GM21529 (cell line): ENCODE data around the gene HIPK2.
A peak's percentile ranks its signal among the peaks of the same experiment; 100 is the strongest.

ENCODE experiments used
- ATAC-seq: cut with Tn5 transposase; IDR thresholded peaks from one replicate; pipeline ENCODE4 v1.9.1; 2021; ENCODE audit not compliant: unreplicated experiment

The HIPK2 gene

DNA sequence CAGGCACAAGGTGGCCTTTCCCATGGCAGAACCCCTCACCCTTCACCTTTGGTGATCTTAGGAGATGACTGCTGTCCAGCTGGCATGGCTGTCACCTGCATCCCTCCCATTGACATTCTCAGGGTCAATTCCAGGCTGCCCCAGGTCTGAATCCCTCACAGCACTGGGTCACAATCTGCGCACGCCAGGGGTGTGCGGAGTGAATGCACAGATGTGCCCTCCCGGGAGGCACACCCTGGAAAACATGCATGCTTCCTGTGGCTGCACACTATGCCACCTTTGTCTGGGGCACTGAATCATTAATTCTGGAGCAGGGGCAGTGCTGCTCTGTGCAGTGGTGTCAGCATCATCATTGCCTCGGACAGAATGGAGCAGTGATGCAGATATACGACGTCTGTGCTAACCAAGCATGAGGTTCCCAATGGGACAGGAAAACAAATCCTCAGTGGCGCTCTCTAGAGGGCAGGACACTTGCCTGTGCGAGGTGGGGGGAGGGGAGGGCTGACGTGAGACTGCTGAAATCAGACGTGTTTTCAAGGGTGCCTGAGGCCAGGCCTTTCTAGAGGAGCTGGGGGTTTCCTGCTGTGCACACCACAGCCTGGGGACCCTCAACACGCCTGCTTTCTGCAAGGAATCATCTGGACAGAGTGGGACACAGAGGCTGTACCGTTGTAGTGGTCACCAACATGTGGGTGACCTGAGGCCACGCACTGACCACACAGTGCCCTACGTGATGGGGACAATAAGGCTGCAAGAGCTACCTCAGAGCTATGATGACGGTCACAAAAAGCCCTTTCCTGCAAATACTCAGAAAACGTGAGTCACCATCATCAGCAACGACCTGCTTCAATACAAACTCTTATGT is 77.9 kb downstream of the HIPK2 start:
- ATAC-seq: no peak

DNA sequence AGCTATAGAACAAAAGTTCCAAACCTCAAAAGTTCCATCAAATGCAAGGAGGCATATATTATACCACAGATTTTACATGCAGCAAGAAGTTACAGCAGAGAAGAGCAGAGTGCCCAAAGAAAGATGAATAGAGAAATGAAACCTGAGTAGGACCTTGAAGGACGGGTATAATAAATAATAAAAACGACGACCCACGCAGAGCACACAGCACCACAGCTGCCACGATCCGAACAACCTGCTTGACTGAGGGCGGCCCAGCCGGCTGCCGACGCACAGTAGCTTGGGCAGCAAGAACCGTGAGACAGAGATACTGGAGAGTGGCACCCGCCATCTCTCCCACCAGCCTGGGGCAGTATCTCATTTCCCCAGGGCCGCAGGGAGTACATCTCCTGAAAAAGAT is 79.0 kb downstream of the HIPK2 start:
- ATAC-seq: no peak

DNA sequence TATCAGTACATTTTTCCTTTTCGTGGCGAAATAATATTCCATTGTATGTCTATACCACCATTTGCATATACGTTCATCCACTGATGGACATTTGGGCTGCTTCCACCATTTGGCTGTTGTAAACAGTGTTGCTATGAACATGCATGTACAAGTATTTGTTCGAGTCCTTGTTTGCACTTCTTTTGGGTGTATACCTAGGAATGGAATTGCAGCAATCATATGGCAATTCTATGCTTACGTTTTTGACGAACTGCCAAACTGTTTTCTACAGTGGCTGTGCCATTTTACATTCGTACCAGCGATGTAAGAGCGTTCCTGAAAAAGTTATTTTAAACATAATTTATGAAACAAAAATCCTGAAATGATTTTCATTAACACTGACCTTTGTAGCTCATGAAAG is 79.5 kb downstream of the HIPK2 start:
- ATAC-seq: no peak

DNA sequence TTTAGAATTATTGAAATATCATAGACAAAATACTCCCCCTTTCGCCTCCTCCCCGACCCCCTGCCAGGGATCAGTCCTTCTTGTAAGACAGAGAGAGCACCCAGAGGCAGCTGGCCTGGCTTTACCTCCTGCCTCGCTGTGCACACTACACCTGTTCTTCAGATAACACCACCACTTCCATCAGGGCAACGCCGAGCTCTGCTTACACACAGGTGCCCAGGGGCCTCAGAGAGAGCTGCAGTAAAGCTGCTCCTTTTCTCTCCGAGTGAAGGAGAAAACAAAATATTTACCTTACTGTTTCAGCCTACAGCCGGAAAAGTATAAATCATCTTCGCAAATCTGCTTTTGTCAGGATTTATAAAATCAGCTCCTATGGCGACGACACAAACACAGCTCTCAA is 80.7 kb downstream of the HIPK2 start:
- ATAC-seq: no peak

DNA sequence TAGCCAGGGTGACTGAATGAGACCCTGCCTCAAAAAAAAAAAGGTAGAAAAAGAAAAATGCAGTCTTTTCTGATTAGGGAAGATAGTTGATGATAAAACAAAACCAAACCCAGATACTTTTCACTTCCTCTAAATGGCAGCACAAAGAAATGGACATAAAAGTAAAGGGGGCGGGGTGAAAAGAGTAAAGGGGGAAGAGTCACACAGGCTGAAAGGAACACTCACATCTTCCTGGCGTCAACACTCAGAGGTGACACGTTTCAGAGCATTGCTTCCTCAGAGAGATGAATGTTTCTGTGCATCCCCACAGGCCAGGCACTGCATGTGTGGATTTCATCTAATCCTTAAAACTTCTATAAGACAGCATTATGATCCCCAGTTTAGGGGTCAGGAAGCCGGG is 81.2 kb downstream of the HIPK2 start:
- ATAC-seq: peak; percentile 74

DNA sequence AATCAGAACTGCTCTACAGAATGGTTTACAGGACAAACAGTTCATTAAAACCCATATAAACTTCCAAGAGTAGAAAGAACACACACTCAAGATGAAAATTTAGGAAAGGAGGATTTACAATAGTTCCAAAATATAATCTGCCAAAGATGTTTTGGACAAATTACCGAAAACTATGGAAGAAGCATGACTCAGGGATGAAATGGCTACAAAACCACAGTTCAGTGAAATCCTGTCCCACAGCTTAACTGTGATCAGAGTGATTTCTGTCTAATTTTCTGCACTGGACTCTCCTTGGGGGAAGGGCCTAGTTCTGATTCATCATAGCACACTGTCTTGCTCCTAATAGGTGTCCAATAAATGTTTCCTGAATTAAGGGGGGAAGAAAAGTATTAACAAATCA is 82.2 kb downstream of the HIPK2 start:
- no peak for ATAC-seq

DNA sequence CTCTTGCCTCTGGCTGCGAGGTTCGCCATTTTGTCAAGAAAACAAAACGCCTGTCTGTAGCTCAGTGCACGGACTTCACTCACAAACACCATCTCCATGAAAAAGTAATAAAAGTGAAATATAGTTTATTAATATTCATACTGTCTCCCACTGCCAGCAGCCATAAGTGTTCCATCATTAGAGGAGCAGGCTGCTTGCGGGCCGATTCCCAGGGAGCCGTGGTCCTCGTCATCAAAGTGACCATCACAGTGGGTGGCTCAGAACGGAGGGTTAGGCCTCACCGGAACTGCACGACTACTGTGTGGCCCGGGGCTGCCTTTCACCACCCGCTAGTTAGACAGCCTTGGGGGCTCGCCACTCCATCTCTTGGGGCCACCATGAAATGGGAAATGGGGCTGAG is 82.7 kb downstream of the HIPK2 start:
- no peak for ATAC-seq

DNA sequence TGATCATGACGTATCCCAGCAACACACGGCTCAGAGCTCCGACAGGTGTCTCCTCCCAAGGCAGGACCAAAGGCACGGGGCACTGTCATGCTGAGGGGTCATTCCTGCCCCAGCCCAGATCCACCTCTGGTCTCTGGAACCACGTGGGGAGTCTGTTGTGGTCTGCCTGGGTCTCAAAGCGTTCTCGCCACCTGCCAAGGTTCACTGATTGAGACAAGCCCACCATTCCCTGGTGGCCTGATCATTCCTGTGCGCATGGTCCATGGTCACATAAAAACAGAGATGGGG is 83.5 kb downstream of the HIPK2 start:
- ATAC-seq: no peak

DNA sequence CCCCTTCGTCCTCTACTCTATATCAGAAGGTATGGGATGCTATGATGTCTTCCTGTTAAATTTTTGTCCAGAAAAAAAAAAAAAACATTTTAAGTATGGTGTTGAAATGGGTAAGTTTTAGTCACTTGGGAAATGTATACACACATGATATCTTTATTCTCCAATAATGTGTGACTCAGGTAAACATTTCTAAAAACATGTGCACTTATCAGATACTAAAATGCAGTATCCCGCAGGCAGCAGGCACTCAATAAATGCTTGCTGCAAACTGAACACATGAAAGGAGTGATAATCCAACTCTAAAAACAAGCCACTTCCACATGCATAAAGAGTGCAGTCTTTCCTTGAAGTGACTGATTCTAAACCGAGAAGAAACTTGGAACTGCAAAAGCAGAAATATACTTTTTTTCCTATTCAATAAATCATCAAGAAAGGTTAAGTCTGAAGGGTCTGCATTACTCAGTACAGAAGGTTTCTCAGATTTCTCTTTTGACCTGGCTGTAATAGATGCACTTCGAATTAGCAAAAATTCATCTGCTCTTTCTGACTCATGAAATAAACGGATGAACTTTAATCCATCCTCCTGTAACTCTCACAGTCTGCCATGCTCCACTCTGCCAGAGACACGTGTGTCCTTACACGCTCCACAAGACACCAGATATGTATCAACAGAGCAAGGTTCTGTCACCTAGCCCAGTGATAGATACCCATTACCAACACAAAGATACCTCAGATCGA is 84.0 kb downstream of the HIPK2 start:
- ATAC-seq: no peak

DNA sequence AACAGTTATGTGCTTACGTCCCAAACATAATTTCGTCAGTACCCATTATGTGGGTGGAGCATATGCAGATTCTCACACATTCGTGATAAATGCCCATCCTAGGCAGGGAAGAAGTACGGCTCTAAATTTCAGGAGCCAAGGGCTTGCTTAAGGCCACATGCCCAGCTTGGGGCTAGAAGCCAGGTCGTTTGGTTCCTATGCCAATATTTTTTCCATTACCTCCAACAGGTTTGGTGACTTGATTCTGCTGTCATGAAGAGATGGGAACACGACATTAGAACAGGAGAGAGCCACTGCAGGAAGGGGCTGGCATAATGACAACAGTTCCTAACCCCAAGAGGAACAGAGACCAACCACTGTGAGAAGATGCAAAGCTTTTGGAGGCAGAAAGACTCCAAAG is 85.1 kb downstream of the HIPK2 start:
- no peak for ATAC-seq

DNA sequence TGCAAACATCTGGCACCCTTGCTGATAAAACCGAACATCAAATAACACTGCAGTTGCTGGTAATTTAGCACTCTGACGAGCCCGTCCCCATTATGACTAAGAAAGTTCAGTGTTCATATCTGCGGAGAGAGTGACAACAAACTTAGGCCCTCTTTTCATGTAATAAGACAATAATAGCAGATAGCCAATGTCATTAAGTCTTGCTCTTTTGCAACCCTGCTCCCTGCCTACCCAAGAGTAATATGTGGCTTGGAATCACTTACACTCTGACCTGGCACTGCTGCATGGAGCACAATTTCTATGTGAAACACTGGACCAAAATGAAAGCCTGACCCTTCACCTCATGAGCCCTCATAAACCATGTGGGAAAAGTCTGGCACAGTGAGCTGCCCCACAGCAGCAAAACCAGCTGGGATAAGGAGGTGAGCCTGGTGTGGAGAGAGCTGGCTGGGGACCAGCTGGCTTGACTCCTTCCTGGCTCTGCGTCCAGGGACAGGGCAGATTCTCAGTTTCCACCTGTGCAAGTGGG is 86.5 kb downstream of the HIPK2 start:
- no peak for ATAC-seq

DNA sequence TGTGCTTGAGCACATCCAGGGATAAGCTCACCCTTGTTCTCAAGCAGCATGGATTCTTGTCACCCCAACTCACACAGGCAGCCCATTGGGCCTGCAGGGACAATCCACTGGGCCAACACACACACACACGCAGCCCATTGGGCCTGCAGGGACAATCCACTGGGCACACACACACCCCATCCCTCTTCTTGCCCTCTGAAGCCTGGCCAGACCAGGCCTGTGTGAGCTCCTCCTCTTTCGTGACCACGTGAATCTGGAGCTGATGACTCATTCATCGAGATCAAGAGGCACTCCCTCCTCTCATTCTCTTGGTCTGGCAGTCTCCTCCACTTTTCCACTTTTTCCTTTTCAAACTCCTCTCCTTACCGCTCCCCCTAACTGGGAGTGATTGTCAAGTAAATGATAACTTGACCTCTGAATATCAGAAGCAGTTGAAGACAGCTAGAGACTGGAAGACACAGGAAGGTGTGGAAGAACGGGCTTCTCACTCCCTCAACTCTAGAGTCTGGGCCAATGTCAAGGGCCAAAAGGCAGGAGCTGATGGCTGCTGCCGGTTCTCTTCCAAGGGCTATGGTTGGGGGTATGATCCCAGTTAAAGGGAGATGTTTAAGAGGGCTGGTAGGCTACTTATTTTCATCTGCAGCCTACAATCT is 89.7 kb downstream of the HIPK2 start:
- ATAC-seq: no peak

DNA sequence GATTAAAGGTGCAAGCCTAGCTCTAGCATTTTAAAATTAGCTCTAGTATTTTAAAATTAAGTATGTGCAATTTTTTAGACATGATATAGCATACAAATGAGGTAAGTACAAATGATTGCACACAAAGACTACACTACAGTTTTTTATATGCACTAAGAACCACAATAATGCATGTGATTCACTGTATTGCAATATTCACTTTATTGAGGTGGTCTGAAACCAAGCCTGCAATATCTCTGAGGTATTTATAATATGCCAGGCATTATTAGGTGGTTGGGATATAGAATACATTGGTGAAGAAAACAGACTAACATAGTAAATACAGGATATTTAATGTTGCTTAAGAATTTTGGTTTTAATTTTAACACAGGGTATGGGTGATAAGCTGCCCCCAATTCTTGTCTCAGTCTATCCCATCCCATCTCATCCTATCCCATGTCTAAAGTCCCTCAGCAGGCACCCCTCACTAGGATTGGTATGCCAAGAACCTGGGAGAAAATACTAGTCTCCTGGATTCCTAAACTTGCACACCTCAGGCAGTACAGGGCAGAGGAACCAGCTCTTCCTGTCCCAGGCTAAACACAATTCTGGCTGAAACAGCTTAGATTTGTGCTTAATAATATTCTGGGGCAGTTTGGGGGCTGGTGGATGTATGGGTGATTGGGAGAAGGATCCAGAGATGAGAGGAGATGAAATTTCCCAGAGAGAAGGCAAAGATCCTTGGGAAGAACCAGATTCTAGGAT is 90.4 kb downstream of the HIPK2 start:
- no peak for ATAC-seq

DNA sequence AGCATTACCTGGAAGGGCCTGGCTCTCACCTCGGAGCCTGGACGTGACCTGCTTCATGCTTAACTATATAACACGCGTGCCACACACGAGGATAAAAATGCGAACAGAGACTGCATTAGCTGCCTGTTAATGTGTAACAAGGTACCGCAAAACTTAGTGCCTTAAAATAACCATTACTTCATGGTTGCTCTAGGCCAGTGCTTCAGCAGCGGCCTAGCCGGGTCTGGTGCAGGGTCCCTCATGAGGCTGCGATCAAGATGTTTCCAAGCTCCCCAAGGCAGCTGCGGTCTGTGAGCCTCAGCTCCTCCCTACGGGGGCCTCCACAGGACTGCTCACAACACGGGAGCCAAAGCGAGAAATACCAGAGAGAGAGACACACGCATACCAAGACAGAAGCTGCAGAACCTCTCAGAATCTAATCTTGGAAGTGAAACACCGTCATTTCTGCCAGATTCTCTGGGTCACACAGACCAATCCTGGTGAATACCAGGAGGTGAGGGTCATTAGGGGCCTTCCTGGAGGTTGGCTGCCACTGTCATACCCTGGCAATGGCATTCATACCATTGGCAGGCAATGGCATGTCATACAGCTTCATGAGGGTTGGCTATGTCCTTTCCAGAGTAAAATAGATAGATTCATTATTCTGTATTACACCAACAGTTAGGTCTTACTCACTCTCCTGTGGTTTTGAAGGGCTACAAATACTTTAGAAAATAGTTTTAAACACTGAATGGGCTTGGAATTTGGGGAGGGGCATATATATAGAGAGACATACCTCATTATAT is 94.5 kb downstream of the HIPK2 start:
- peak; percentile 75 for ATAC-seq

DNA sequence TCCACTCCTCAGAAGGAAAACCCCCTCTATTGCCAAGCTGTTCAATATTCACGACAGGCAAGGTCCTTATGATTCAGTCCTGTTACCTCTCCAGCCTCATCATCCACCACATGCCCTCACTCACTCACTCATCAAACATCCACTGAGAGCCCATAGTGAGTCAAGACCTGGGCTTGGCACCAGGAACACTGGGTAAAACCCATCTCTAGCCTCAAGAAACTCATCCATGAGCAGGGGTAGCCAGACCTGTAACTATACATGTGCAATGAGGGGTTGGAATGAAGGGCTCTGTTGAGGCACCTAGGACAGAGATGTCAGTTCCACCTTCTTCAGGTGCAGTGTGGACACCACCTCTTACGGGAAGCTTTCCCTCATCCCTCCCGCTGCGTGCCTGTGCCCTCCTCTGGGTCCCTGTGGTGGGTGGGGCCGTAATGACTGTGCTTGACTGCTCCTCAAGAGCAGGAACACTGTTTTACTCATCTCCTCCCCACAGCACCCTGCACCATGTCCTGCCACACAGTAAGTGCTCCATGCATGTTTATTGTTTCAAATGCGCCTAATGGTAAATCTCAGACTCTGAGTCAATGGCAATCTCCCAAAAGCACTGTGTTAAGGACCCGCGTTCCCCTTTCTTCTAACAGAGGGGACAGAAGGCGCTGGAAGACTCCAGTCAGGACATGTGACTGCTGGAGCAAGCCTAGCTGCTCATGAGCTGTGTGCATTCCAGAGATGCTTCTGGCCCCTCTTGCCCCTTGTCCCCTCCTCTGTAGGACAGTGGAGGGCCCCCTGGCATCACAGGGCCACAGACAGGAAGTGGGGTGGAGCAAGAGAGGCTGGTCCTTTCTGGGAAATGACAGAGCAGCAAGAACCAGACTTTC is 95.4 kb downstream of the HIPK2 start:
- peak; percentile 39 for ATAC-seq

DNA sequence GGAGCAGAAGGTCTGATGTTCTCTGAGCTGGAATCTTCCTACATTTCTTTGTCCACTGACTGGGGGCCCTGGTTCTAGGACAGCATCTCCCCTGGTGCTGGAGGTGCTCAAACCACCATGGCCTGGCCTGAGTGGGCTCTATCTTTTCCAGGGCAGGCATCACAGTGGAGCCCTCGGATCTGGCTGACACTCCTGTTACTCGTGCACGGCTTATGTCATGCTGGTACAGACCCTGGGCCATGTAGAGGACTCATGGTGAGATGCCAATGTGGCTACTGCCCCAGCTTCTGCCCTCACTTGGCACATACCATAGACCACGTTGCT is 96.0 kb downstream of the HIPK2 start:
- no peak for ATAC-seq

DNA sequence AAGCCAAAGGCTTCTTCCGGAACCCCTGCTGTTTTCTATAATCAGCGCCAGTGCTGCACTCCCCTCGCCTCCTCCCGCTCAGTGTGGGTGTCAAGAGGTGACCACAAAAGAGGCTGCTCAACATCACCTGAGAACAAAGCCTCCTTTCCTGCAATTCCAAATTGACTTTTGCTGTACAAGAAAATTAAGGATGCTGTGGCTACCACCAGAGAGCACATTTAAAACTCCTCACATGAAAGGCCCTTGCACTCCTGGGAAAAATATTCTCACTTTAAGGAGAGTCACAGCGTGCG is 96.4 kb downstream of the HIPK2 start:
- ATAC-seq: no peak

DNA sequence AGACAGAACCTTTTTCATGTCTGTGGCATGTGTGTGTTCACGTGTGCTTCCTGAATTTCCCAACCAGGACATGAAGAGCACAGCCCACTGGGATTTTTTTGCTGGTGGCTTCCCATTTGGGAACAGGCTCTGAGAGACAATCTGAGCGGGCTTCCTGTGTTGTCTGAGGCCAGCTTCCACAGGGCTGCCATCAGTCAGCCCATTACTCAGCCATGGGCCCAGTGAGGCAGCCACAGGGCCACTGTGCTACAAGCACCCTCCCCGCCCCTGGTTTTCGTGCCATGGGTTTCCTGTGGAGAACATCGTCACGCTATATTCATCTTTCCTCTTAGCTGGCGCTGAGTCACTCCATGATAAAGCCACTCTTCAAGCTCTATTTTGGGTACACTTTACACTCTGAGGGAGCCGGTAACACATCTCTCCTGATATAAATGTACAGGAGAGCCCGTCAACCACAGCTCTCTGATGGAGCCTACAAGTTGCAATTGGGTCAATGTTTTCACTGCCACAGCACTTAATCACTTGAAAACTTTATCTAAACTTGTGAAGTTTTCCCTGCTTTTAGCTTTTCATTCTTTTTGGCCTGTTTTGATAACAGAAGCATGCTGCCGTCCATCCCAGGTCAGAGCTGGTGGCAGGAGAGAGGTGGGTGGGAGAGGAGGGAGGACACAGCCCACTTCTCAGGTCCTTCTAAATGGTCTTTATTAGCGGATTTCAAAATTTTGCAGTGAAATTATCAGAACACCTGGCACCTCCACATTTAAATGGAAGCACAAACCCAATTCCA is 96.9 kb downstream of the HIPK2 start:
- no peak for ATAC-seq
